Muscle of leg (tissue), 11 donors: ENCODE results near the gene ASB6. TPM values are rescaled to one million over a fixed set of nuclear protein-coding genes. Genes with fewer than 3 reads are reported as not detected.

Source experiments
- DNase-seq: peaks from one replicate; pipeline ENCODE4 v3.0.0; 2013
- H3K27ac ChIP-seq: one replicate; pipeline ENCODE4 v1.5.1; 2013; ENCODE audit warnings: mild to moderate bottlenecking, low read length, control low read depth
- H3K27me3 ChIP-seq: one replicate; pipeline ENCODE4 v1.6.1; 2013; ENCODE audit warnings: low read length; ENCODE audit not compliant: control insufficient read depth, insufficient read depth
- H3K36me3 ChIP-seq: one replicate; pipeline ENCODE4 v1.6.1; 2013; ENCODE audit warnings: low read length; ENCODE audit not compliant: control insufficient read depth, insufficient read depth
- H3K4me1 ChIP-seq: one replicate; pipeline ENCODE4 v1.6.1; 2013; ENCODE audit warnings: low read length; ENCODE audit not compliant: control insufficient read depth, insufficient read depth
- H3K4me3 ChIP-seq: one replicate; pipeline ENCODE4 v1.5.1; 2013; ENCODE audit warnings: low read length, control low read depth
- H3K9me3 ChIP-seq: replicated peaks from 2 replicates; pipeline ENCODE4 v1.6.1; 2013; ENCODE audit warnings: low read depth, low read length; ENCODE audit not compliant: control insufficient read depth
- WGBS: methylation state at CpG from one replicate; pipeline ENCODE4 v1.1.5; 2013; ENCODE audit warnings: missing lambda C conversion rate; ENCODE audit not compliant: insufficient coverage; 5-methylcytosine and 5-hydroxymethylcytosine counted together
- polyA plus RNA-seq, 8 donors: library from polyadenylated mRNA; unstranded; fragments of 120-200 nt; gene quantifications; one replicate each; pipeline versions ENCODE4 v1.2.1 to v1.2.3, GENCODE V29; 2013; ENCODE audit warnings: inconsistent platforms in 1 of 8, low replicate concordance in 1 of 8; ENCODE audit not compliant: insufficient read length in 8 of 8, insufficient read depth in 1 of 8
- total RNA-seq: library from RNA; stranded (reverse); fragments of 120-200 nt; gene quantifications from one replicate; pipeline ENCODE4 v1.2.4, GENCODE V29; 2013

Gene ASB6
- total and polyA plus RNA-seq, 9 donors, result 7.1 to 13.4 (median 12.7) TPM

DNA sequence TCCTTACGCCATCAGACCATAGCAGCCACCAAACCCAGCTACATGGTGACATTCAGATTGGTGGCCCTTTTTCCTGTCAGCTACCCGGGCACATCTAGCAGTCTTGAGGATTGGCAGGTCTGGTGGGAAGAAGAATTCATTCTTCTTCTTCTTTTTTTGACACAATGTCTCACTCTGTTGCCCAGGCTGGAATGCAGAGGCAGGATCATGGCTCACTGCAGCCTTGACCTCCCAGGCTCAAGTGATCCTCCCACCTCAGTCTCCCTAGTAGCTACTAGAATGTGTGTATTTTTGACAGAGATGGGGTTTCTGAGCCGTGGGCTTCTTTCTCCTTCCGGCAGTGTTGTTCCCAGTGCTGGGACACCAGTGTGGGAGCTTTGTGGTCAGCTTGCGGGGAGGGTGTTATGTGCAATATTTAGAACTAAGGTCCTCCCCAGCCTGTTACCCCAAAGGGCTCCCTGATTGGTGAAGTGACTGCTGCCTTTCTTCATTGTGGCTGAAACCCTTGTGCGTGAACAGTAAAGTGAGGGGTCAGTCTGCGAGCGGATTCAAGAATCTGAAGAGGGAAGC, 12.6 kb downstream of the ASB6 start:
- H3K9me3 ChIP-seq, result no peaks in the 10 kb centered on the region
- H3K4me1 ChIP-seq, result peaks cover 38% of the 10 kb centered on the region
- no peak overlapping the region for H3K4me3 ChIP-seq
- no peak overlapping the region for H3K27ac ChIP-seq
- DNase-seq, result no peak
- no peaks in the 10 kb centered on the region for H3K27me3 ChIP-seq
- 81% methylated on average over 5 of the region's 8 CpGs for WGBS
- peaks cover 26% of the 10 kb centered on the region for H3K36me3 ChIP-seq

DNA sequence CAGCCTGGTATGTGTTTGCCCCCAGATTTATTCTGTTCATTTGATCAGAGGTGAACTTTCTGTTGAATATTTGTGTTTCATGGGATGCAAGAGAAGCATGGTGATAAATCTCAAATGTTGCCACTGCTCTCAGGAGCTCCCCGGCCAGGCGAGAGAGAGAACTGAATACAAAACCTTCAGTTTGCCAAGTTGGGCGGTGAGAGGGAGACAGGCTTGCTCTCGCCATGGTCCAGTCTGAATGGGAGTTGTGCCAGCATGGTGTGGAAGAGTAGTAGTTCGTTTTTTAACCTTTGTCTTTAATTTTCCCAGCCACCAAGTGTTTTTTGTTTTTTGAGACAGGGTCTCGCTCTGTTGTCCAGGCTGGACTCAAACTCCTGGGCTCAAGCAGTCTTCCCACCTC, 13.2 kb downstream of the ASB6 start:
- H3K4me1 ChIP-seq, result peaks cover 38% of the 10 kb centered on the region
- WGBS, result 92% methylated on average over 3 of the region's 6 CpGs
- peaks cover 19% of the 10 kb centered on the region for H3K36me3 ChIP-seq
- H3K4me3 ChIP-seq, result no peak overlapping the region
- no peaks in the 10 kb centered on the region for H3K9me3 ChIP-seq
- no peak overlapping the region for H3K27ac ChIP-seq
- no peak for DNase-seq
- no peaks in the 10 kb centered on the region for H3K27me3 ChIP-seq

DNA sequence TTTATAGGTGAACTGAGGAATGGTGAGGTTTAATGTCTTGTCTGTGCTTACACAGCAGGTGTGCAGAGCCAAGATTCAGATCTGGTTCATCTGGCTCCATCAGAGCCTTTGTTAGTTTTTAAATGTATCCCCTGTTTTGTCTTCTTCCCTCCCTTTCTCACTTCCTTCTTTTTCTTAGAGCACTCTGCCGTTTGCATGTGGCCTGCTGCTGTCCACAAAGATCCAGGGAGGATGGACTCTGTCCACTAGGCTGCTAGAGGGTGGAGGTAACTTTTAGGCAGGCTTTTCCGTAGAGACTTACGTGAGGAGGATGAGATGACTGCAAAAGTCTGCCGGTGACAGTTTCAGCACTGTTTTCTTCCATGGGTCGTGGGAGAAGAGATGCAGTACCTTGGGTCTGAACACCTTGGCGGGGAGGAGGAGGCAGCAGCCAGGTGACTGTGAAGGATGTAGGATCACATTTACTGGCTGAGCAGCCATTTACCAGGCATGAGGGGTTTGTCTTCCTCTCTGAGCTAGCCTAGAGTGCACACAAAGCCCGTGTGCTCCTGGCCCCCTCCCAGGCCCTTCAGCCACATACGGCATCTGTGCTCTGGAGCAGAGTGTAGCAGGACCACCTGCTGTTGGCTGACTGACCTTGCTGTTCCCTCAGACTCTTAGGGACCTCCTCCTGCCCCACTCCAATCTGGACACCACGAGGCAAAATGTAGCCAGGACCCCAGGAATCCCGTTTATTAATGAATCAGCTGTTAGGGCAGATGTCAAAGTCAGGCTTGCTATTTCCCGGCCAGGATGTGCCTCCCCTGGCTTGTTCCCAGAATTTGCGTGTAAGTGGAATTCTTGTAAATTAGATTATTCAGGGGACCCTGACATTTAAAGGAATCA, 14.2 kb downstream of the ASB6 start:
- Histone ChIP-seq H3K9me3 (no peaks in the 10 kb centered on the region), H3K27ac (peak overlapping the region; percentile 17), H3K27me3 (no peaks in the 10 kb centered on the region), H3K4me1 (peaks cover 38% of the 10 kb centered on the region), H3K4me3 (no peak overlapping the region), H3K36me3 (peaks cover 10% of the 10 kb centered on the region)
- 53% methylated on average over 10 of the region's 12 CpGs for WGBS
- DNase-seq, result no peak

DNA sequence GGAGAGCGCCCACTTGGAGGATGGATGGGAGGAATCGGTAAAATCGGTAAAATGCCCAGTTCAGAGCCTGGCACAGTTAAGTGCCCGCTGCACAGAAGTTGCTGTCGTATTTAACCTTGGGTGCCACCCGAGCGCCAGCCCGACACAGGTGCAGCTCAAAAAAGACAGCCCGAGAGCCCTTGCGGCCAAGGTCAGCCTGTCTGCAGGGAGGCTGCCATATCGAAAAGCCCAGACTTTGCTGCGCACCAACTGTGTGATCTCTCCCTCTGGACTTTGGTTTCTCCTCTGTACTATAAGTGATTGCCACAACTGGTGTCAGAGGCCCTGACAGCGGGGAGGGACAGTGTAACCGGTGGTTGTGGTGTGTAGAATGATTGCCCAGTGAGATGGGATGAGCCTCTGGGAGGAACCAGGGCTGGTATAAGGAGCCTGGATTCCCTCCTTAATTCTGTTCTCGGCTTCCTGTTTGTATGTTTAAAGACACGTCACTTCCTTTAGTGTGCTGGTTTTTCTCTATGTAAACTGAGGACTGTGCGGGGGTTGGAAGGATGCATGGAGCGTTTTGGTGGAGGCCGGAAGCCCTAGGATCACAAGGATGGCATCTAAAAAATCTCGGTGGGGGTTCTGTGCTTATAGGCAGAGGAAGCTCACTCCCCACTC, 15.2 kb downstream of the ASB6 start:
- WGBS, result 8% methylated on average over 15 of the region's 20 CpGs
- no peak for DNase-seq
- H3K4me3 ChIP-seq, result peak overlapping the region; percentile 82
- H3K27ac ChIP-seq, result peak overlapping the region; percentile 91
- H3K36me3 ChIP-seq, result peaks cover 5% of the 10 kb centered on the region
- H3K4me1 ChIP-seq, result peaks cover 38% of the 10 kb centered on the region
- H3K9me3 ChIP-seq, result no peaks in the 10 kb centered on the region
- peaks cover 3% of the 10 kb centered on the region for H3K27me3 ChIP-seq

DNA sequence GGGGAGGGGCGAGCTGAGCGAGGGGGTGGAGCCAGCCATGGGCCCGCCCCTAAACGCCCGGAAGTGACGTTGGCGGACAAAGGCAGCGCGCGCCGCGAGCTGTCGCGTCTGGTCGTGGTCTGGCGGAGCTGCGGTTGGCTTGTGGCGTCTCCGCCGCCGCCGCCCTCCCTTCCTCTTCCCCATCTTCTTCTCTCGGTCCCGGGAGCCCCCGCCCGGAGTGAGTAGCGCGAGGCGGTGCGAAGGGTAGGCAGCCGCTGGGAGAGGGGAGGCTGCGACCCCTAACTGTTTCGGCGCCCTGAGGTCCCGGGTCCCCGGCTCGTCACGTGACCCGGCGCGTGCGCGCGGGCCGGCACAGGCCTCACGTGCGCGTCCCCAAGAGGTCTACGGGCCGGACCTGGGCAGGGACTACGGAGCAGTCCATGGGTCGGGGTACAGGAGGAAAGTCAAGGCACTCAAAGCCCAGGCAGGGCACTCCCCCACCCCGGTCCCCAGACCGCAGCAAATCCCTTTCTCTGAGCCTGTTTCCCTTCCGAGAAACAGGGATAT, 15.8 kb downstream of the ASB6 start, which contains the start of gene NTMT1:
Gene NTMT1, plus strand, starts transcription at position 85 of the 546 bp plus-strand sequence. CDS start 6,541 bp downstream, outside the sequence.
- peak within 1 kb of the TSS; percentile 82 for H3K4me3 ChIP-seq
- under 1% methylated on average over 48 of the region's 55 CpGs for WGBS
- DNase-seq, result peak; percentile 90
- H3K4me1 ChIP-seq, result peaks cover 38% of the 10 kb centered on the region
- peak within 1 kb of the TSS; percentile 91 for H3K27ac ChIP-seq
- H3K9me3 ChIP-seq, result no peaks in the 10 kb centered on the region
- peaks cover 5% of the 10 kb centered on the region for H3K36me3 ChIP-seq
- H3K27me3 ChIP-seq, result peaks cover 8% of the 10 kb centered on the region

DNA sequence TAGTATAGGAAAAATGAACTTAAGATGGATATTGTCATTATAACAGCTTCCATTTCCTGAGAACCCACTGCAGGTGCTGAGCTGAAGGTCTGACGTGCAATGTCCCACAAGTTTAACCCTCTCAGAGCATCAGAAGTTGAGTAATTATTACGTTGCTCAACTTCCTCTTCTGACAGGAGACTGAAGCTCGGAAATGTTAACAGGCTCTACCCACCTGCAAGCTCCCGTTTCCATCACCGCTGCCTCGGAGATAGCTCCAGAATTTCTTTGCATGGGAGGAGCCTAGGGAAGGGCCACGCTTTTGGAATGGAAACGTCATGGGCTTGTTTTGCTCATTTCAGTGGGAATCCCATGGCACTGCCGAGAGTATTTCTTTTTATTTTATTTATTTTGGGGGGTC, 17.0 kb downstream of the ASB6 start:
- Histone ChIP-seq H3K27ac (peak overlapping the region; percentile 91), H3K36me3 (peaks cover 2% of the 10 kb centered on the region), H3K4me3 (no peak overlapping the region), H3K27me3 (peaks cover 16% of the 10 kb centered on the region), H3K4me1 (peaks cover 37% of the 10 kb centered on the region), H3K9me3 (no peaks in the 10 kb centered on the region)
- 43% methylated on average over 7 of the region's 9 CpGs for WGBS
- no peak for DNase-seq

DNA sequence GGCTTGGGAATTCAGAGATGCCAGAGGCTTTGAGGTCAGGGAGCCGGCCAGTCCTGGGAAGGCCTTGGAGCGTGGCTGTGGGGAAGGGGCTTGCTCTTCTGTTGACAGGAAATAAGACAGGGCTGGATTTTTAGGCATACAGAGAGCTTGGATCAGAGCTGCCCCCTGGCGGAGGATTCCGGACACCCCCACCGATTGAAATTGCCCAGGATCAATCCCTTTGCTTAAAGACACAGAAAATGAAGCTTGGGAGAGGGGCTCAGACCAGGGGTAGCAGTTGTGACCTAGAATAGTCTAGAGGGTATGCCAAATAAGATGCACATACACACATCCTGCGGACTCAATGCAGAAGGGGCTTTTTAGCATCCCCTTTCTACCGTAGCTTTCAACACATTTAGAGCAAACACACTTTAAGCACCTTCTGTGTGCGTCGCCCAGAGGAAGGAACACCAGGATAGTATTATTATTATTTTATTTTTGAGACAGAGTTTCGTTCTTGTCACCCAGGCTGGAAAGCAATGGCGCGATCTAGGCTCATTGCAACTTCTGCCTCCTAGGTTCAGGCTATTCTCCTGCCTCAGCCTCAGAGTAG, 17.7 kb downstream of the ASB6 start:
- H3K27me3 ChIP-seq, result peaks cover 23% of the 10 kb centered on the region
- WGBS, result 60% methylated on average over 2 of the region's 12 CpGs
- H3K4me1 ChIP-seq, result peaks cover 42% of the 10 kb centered on the region
- H3K4me3 ChIP-seq, result no peak overlapping the region
- H3K27ac ChIP-seq, result no peak overlapping the region
- no peaks in the 10 kb centered on the region for H3K36me3 ChIP-seq
- H3K9me3 ChIP-seq, result no peaks in the 10 kb centered on the region
- no peak for DNase-seq

DNA sequence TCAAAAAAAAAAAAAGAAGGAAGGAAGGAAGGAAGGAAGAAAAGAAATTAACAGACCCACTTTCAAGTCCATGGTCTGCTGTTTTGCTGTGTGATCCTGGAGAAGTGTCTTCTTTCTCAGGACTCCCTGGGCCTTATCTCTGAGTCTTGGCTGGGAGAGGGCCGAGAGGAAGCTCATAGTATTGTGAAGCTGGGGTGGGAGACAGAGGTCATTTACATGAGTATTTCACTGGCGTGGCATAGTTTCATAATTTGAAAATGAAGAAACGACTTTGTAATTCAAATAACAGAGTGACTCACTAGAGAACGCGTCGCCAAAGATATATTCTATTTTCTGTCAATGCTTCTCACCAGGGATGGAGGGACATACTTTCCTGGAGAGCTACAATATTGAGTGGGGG, 18.6 kb downstream of the ASB6 start:
- H3K4me1 ChIP-seq, result peaks cover 37% of the 10 kb centered on the region

DNA sequence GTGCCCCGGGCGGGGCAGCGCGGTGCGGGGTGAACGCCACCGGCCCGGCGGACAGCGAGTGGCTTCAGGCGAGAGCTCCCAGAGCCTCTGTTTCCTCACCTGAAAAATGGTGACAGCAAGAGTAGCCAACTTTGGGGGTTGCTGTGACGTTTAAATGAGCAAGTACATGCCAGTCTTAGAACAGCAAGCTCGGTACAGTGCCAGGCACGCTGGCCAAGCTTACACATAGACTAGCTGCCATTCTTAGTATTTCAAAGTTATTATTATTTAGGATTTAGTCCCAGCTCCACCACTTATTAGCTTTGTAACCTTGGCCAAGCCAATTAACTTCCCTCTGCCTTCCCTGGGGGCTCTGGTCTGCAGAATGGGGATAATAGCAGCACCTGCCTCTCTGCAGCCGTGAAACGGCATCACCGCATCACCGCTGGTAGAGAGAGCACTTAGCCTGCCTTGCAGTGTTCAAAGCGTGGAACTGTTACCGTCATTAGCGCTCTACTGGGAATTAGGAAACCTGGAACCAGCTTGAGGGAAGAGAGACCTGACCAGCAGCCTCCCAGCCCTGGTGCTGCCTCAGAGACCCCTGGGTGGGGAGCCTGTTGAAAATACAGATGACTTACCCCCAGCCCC, 21.2 kb downstream of the ASB6 start, which contains the start of gene C9orf50:
Gene C9orf50, minus strand, starts transcription at position 433 of the 627 bp plus-strand sequence. CDS start 527 bp downstream, outside the sequence.
- 15% methylated on average over 18 of the region's 21 CpGs for WGBS
- no peak within 1 kb of the TSS for H3K27ac ChIP-seq
- peaks cover 24% of the 10 kb centered on the region for H3K27me3 ChIP-seq

More for the DNA sequence above, 18.6 kb downstream of the ASB6 start:
- Histone ChIP-seq H3K36me3 (no peaks in the 10 kb centered on the region), H3K9me3 (no peaks in the 10 kb centered on the region), H3K27ac (no peak overlapping the region), H3K27me3 (peaks cover 24% of the 10 kb centered on the region), H3K4me3 (no peak overlapping the region)
- WGBS, result 86% methylated on average over 2 of the region's 6 CpGs
- DNase-seq, result no peak

More for the DNA sequence above, 21.2 kb downstream of the ASB6 start, which contains the start of gene C9orf50:
- Histone ChIP-seq H3K36me3 (no peaks in the 10 kb centered on the region), H3K9me3 (no peaks in the 10 kb centered on the region), H3K4me3 (peak within 1 kb of the TSS; percentile 45), H3K4me1 (peaks cover 18% of the 10 kb centered on the region)
- DNase-seq, result no peak
